ENCODE results near the gene ATP6V0C. TPM values are rescaled to one million over a fixed set of nuclear protein-coding genes. Genes with fewer than 3 reads are reported as not detected.
A peak's percentile ranks its signal among the peaks of the same experiment; 100 is the strongest.

ATP6V0C gene
- total and polyA plus RNA-seq, 2 of the 8 experiments (the other 6 are each of a cell fraction or from before 2014, with no cell fraction given) = 125 to 176 TPM

- Histone ChIP-seq H3K9me3 (ENCODE audit: insufficient read depth in 2 of 2, low read depth in 1 of 2, low read length in 1 of 2) (no peaks in the 10 kb centered on the region), H2BK12ac (ENCODE audit: low read depth, low read length) (peak overlapping the region; percentile 68; the same call in 1 of the 2 replicates), H3K27ac (ENCODE audit: low read depth, low read length) (no peak overlapping the region), H3K18ac (ENCODE audit: extremely low read depth, low read length) (no peak overlapping the region; the same call in 1 of the 2 replicates), H4K20me1 (replicated peaks in 1 of 2; ENCODE audit: control insufficient read depth in 1 of 2, insufficient read depth in 2 of 2, low read length in 2 of 2) (peaks cover 2 to 10% of the 10 kb centered on the region in 2 experiments), H3K36me3 (ENCODE audit: control insufficient read depth in 2 of 4, insufficient read depth in 4 of 4, low read length in 3 of 4) (no peaks in the 10 kb centered on the region), H4K91ac (replicated peaks; ENCODE audit: insufficient read length, low read length) (peak overlapping the region; percentile 4), H3K14ac (ENCODE audit: insufficient read length) (no peak overlapping the region), H3K79me2 (ENCODE audit: control insufficient read depth in 1 of 2, insufficient read depth in 2 of 2, low read length in 2 of 2) (no peaks in the 10 kb centered on the region), H2BK5ac (ENCODE audit: low read depth, low read length) (no peak overlapping the region), H2AFZ (ENCODE audit: low read length) (no peak overlapping the region), H4K5ac (ENCODE audit: insufficient read length, low read depth, low read length) (no peak overlapping the region), H3K4me2 (ENCODE audit: insufficient read depth in 1 of 2, low read depth in 2 of 2, low read length in 2 of 2) (peak overlapping the region; percentile 53 to 75; a peak in 2 of 4 replicates), H3K56ac (replicated peaks; ENCODE audit: insufficient read length, low read depth, low read length) (no peak overlapping the region), H3K4me1 (replicated peaks in 1 of 4; ENCODE audit: control insufficient read depth in 3 of 4, insufficient read depth in 4 of 4, low read length in 3 of 4) (peaks cover 0 to 41% (median 31%) of the 10 kb centered on the region in 4 experiments; a peak in 6 of 7 replicates), H2AK5ac (ENCODE audit: low read depth, low read length) (0 out of 2 replicates have a peak overlapping the region, but pooled peaks have one; percentile 24), H2BK120ac (replicated peaks; ENCODE audit: low read depth, low read length) (no peak overlapping the region), H2BK20ac (ENCODE audit: low read length) (no peak overlapping the region), H3K23me2 (ENCODE audit: low read depth, low read length) (peaks cover 24% of the 10 kb centered on the region; the same call in 1 of the 2 replicates), H3K79me1 (ENCODE audit: low read depth, low read length) (no peaks in the 10 kb centered on the region), H4K8ac (ENCODE audit: extremely low read depth, insufficient read depth, low read length) (no peak overlapping the region), H2BK15ac (ENCODE audit: low read length) (peak overlapping the region; percentile 97; the same call in 1 of the 2 replicates), H3K23ac (ENCODE audit: insufficient read length) (no peak overlapping the region), H3K9ac (replicated peaks in 1 of 4; ENCODE audit: extremely low read depth in 1 of 4, low read depth in 3 of 4, low read length in 3 of 4) (no peak overlapping the region), H3K4ac (replicated peaks; ENCODE audit: insufficient read length, low read depth, low read length) (no peak overlapping the region), H3K27me3 (replicated peaks in 1 of 4; ENCODE audit: control insufficient read depth in 3 of 4, extremely low read depth in 1 of 4, insufficient read depth in 3 of 4, low read length in 3 of 4) (peaks cover 24 to 61% (median 54%) of the 10 kb centered on the region in 4 experiments), H3K4me3 (ENCODE audit: extremely low read depth in 1 of 4, insufficient read depth in 2 of 4, low read depth in 3 of 4, low read length in 4 of 4) (peak overlapping the region in 1 of 4 experiments; percentile 56; a peak in 1 of 8 replicates)
- ChIA-PET CTCF (ENCODE audit: partially characterized antibody) (interaction anchor here (1.0 to 4.0 kb wide), 3 partner anchors 9 to 130 kb away, joined by 4 to 15 read pairs (median 11); partner anchors contain the start of genes ABCA3 and TEDC2), POLR2A (ENCODE audit: partially characterized antibody) (interaction anchor here (1.0 to 2.8 kb wide), 4 partner anchors 11 to 63 kb away, joined by 4 to 8 read pairs (median 7); partner anchors contain the start of gene TEDC2)
- 92% methylated on average over 7 of the region's 7 CpGs; no CpG with 5 or more reads in 1 of the 2 experiments for WGBS, 2 experiments (ENCODE audit: extremely low coverage in 1 of 2, insufficient coverage in 1 of 2, insufficient read length in 1 of 2, insufficient replicate concordance in 2 of 2, low coverage in 1 of 2, low lambda C conversion rate in 2 of 2, missing lambda C conversion rate in 1 of 2)
- FAIRE-seq (no peak), DNase-seq (ENCODE audit: low read depth in 1 of 2, low spot score in 2 of 2) (no peak)
- no peak for TF ChIP-seq SIN3A (conservative IDR thresholded peaks at IDR 0.05 in 1 of 2, IDR thresholded peaks at IDR 0.05 in 1 of 2; ENCODE audit: low read depth in 1 of 2, low read length in 2 of 2)
- no peak for TF ChIP-seq TBP (IDR thresholded peaks at IDR 0.05; ENCODE audit: low read depth, low read length)
- TF ChIP-seq EZH2 (IDR thresholded peaks at IDR 0.05; ENCODE audit: low read depth, low read length, severe bottlenecking) = no peak
- TF ChIP-seq CHD1 (IDR thresholded peaks at IDR 0.05; ENCODE audit: low read depth, low read length) = no peak
- TF ChIP-seq CBX5 (IDR thresholded peaks at IDR 0.05; ENCODE audit: low read depth, low read length) = no peak
- TF ChIP-seq SUZ12 (IDR thresholded peaks at IDR 0.05; ENCODE audit: low read length) = no peak
- no peak for TF ChIP-seq RFX5 (IDR thresholded peaks at IDR 0.05; ENCODE audit: borderline replicate concordance, low read depth, low read length)
- TF ChIP-seq TAF7 (optimal IDR thresholded peaks at IDR 0.05; ENCODE audit: borderline replicate concordance, low read depth, low read length) = no peak
- TF ChIP-seq FOSL1 (IDR thresholded peaks at IDR 0.05; ENCODE audit: insufficient read depth, low read depth, low read length) = no peak
- TF ChIP-seq NRF1 (IDR thresholded peaks at IDR 0.05; ENCODE audit: low read depth, low read length) = no peak
- TF ChIP-seq CBX8 (IDR thresholded peaks at IDR 0.05; ENCODE audit: borderline replicate concordance, low read depth, low read length) = no peak
Observed at GRCh38 chr16:2470234-2470601, 43.5 kb upstream of the ATP6V0C start.

Measured in H1 (cell line).